ENCODE measurements around the gene DIAPH3. TPM values are rescaled to one million over a fixed set of nuclear protein-coding genes. Genes with fewer than 3 reads are reported as not detected.

DIAPH3 gene
- polyA plus RNA-seq, 5 donors = 5.8 to 21.1 (median 12.7) TPM

GRCh38 chr13:59728896-59729545, 434.7 kb downstream of the DIAPH3 start:
- no peak for DNase-seq

GRCh38 chr13:59721926-59722910, 441.5 kb downstream of the DIAPH3 start:
- DNase-seq = no peak

- DNase-seq = no peak
Measured at GRCh38 chr13:59715611-59716010, 448.1 kb downstream of the DIAPH3 start.

GRCh38 chr13:59710996-59711701, 452.6 kb downstream of the DIAPH3 start:
- DNase-seq = no peak

GRCh38 chr13:59710416-59710815, 453.3 kb downstream of the DIAPH3 start:
- DNase-seq = no peak

- no peak for DNase-seq
Measured at GRCh38 chr13:59706101-59706976, 457.4 kb downstream of the DIAPH3 start.

- no peak for DNase-seq
Measured at GRCh38 chr13:59702269-59702668, 461.5 kb downstream of the DIAPH3 start.

- no peak for DNase-seq
Measured at GRCh38 chr13:59701261-59701660, 462.5 kb downstream of the DIAPH3 start.

GRCh38 chr13:59700281-59700680, 463.4 kb downstream of the DIAPH3 start:
- no peak for DNase-seq

- no peak for DNase-seq
Measured at GRCh38 chr13:59696271-59696670, 467.5 kb downstream of the DIAPH3 start.

GRCh38 chr13:59691501-59692066, 472.1 kb downstream of the DIAPH3 start:
- DNase-seq = peak; percentile 46 to 49

GRCh38 chr13:59690857-59691500, 472.7 kb downstream of the DIAPH3 start:
- no peak for DNase-seq

GRCh38 chr13:59689057-59689456, 474.7 kb downstream of the DIAPH3 start:
- no peak for DNase-seq

GRCh38 chr13:59686798-59687394, 476.8 kb downstream of the DIAPH3 start:
- no peak for DNase-seq

GRCh38 chr13:59684105-59684504, 479.6 kb downstream of the DIAPH3 start:
- no peak for DNase-seq

GRCh38 chr13:59681636-59682311, 482.0 kb downstream of the DIAPH3 start:
- DNase-seq = no peak

GRCh38 chr13:59680429-59681024, 483.2 kb downstream of the DIAPH3 start:
- no peak for DNase-seq

- DNase-seq = no peak
Measured at GRCh38 chr13:59679254-59679653, 484.5 kb downstream of the DIAPH3 start.

Data from right lung (tissue), 5 donors.